Esophagus muscularis mucosa (tissue), 4 donors: ENCODE results near the gene CLASRP.

ENCODE experiments used
- CTCF ChIP-seq, 3 experiments: fragments of 200-600 bp in 2 of 3; fragments of 450-650 bp in 1 of 3; sonication (generic) in 2 of 3; IDR thresholded peaks; one replicate each; pipeline ENCODE4 v1.5.1; 2017 to 2019; ENCODE audit warnings: antibody characterized with exemption in 3 of 3, mild to moderate bottlenecking in 2 of 3, moderate library complexity in 1 of 3
- EP300 ChIP-seq: sonication (generic); formaldehyde crosslinking; IDR thresholded peaks from one replicate; pipeline ENCODE4 v1.6.1; 2017; ENCODE audit warnings: antibody characterized with exemption
- POLR2A ChIP-seq: fragments of 450-650 bp; IDR thresholded peaks from one replicate; pipeline ENCODE4 v1.6.1; 2017; ENCODE audit warnings: antibody characterized with exemption, moderate library complexity, mild to moderate bottlenecking, low read depth

GRCh38 chr19:45095496-45096413 is 56.9 kb downstream of the CLASRP start:
- TF ChIP-seq CTCF (IDR thresholded peaks at IDR 0.05) (no peak), POLR2A (no peak), EP300 (no peak)
